ENCODE measurements around the gene ANGPTL2. TPM values are rescaled to one million over a fixed set of nuclear protein-coding genes. Genes with fewer than 3 reads are reported as not detected.
A peak's percentile ranks its signal among the peaks of the same experiment; 100 is the strongest.

Gene ANGPTL2
- total RNA-seq, 1 experiment from 2014 or later, result 5.1 TPM

GRCh38 chr9:127166651-127167524 is 44.5 kb upstream of the ANGPTL2 start:
- H2BK20ac ChIP-seq (ENCODE audit: low read depth, low read length, poor library complexity, severe bottlenecking), result no peak overlapping the region
- H3K27me3 Mint-ChIP-seq (ENCODE audit: low read depth), result no peaks in the 10 kb centered on the region
- H3K27ac ChIP-seq (ENCODE audit: insufficient read length, low read depth, low read length), result no peak overlapping the region
- H2AK5ac ChIP-seq (ENCODE audit: insufficient read length, low read length), result no peak overlapping the region
- peak; percentile 25 for DNase-seq
- peaks cover 0 to 3% (median 0%) of the 10 kb centered on the region in 3 experiments; a peak in 3 of 7 replicates for H3K36me3 Mint-ChIP-seq (ENCODE audit: insufficient read depth in 1 of 3, low read depth in 3 of 3)
- H3K4ac ChIP-seq (ENCODE audit: low read depth, low read length), result no peak overlapping the region
- no peak overlapping the region for H3K9ac ChIP-seq (ENCODE audit: extremely low read depth, insufficient read length, low read length)
- H2BK15ac ChIP-seq (ENCODE audit: low read depth, low read length), result no peak overlapping the region
- peak overlapping the region in 2 of 3 experiments; percentile 43 to 62; a peak in 2 of 7 replicates for H3K27ac Mint-ChIP-seq
- H3T11ph ChIP-seq (ENCODE audit: low read length), result no peak overlapping the region
- no peaks in the 10 kb centered on the region; the same call in 1 of the 2 replicates for H3K4me1 ChIP-seq (ENCODE audit: insufficient read depth, low read length)
- H3K4me2 ChIP-seq (ENCODE audit: insufficient read depth, insufficient read length, low read length), result no peak overlapping the region
- no peak overlapping the region for H2BK5ac ChIP-seq (ENCODE audit: insufficient read length, low read length)
- H3K23ac ChIP-seq (ENCODE audit: insufficient read length, low read depth, low read length), result no peak overlapping the region
- no peaks in the 10 kb centered on the region for H3K9me3 ChIP-seq (ENCODE audit: control insufficient read depth, low read depth, low read length)
- no CpG with 5 or more reads among the region's 12 CpGs for WGBS (ENCODE audit: extremely low coverage, insufficient read length, low lambda C conversion rate)
- no peak for TF ChIP-seq CTCF (conservative IDR thresholded peaks at IDR 0.05)
- no peak overlapping the region for H2BK12ac ChIP-seq (ENCODE audit: insufficient read length, low read depth, low read length)
- no peak overlapping the region for H4K8ac ChIP-seq (replicated peaks; ENCODE audit: insufficient read length, low read depth, low read length)
- H3K56ac ChIP-seq (ENCODE audit: insufficient read length, low read depth, low read length), result no peak overlapping the region
- no peak overlapping the region for H3K4me3 Mint-ChIP-seq
- no peaks in the 10 kb centered on the region for H3K9me3 Mint-ChIP-seq
- H2AFZ ChIP-seq (ENCODE audit: low read length), result no peak overlapping the region
- no peak overlapping the region for H2BK120ac ChIP-seq (ENCODE audit: low read depth, low read length, poor library complexity, severe bottlenecking)
- H3K18ac ChIP-seq (ENCODE audit: insufficient read length, low read depth, low read length), result no peak overlapping the region
- H4K91ac ChIP-seq (ENCODE audit: insufficient read length, low read depth, low read length), result no peak overlapping the region
- no peaks in the 10 kb centered on the region for H3K79me1 ChIP-seq (ENCODE audit: insufficient read depth, low read depth, low read length, poor library complexity, severe bottlenecking)
- no peak overlapping the region for H4K5ac ChIP-seq (ENCODE audit: insufficient read length, low read depth, low read length)
- peaks cover 12% of the 10 kb centered on the region in 2 experiments for H3K4me1 Mint-ChIP-seq
- H3K14ac ChIP-seq (ENCODE audit: insufficient read depth, low read length), result no peak overlapping the region; the same call in 1 of the 2 replicates
- no peaks in the 10 kb centered on the region for H3K79me2 ChIP-seq (ENCODE audit: insufficient read depth, low read length)
- H3K27me3 ChIP-seq (ENCODE audit: insufficient read depth, low read length), result no peaks in the 10 kb centered on the region
- no peaks in the 10 kb centered on the region for H3K23me2 ChIP-seq (ENCODE audit: insufficient read length, low read depth, low read length, poor library complexity, severe bottlenecking)
- H4K20me1 ChIP-seq (ENCODE audit: control insufficient read depth, insufficient read depth, insufficient read length), result no peaks in the 10 kb centered on the region
